WTC11 (cell line): ENCODE measurements around the gene FHIT.

Experiments used
- JUN ChIP-seq: sonication (generic); formaldehyde crosslinking; IDR thresholded peaks from 2 replicates; pipeline ENCODE4 v1.8.0; 2023; ENCODE audit warnings: mild to moderate bottlenecking, missing genetic modification reagents
- SP1 ChIP-seq: sonication (generic); formaldehyde crosslinking; conservative IDR thresholded peaks from 2 replicates; pipeline ENCODE4 v1.8.1; 2022; ENCODE audit warnings: missing genetic modification reagents
- TCF7 ChIP-seq: sonication (generic); formaldehyde crosslinking; IDR thresholded peaks from 2 replicates; pipeline ENCODE4 v1.8.0; 2022; ENCODE audit warnings: mild to moderate bottlenecking, low read depth, missing genetic modification reagents, moderate library complexity
- TEAD4 ChIP-seq: sonication (generic); formaldehyde crosslinking; IDR thresholded peaks from 2 replicates; pipeline ENCODE4 v1.8.0; 2022; ENCODE audit warnings: mild to moderate bottlenecking, missing genetic modification reagents
- TF ChIP-seq, protein P1 (sequence below): sonication (generic); formaldehyde crosslinking; IDR thresholded peaks from 2 replicates; pipeline ENCODE4 v1.8.0; 2022; ENCODE audit warnings: missing genetic modification reagents
- TF ChIP-seq, protein P2 (sequence below): sonication (generic); formaldehyde crosslinking; IDR thresholded peaks from 2 replicates; pipeline ENCODE4 v1.8.1; 2022; ENCODE audit warnings: low read depth, missing genetic modification reagents, borderline replicate concordance
- TF ChIP-seq, protein P3 (sequence below): sonication (generic); formaldehyde crosslinking; IDR thresholded peaks from 2 replicates; pipeline ENCODE4 v1.8.1; 2023; ENCODE audit warnings: mild to moderate bottlenecking, missing genetic modification reagents, moderate library complexity
- TF ChIP-seq, protein P4 (sequence below): sonication (generic); formaldehyde crosslinking; IDR thresholded peaks from 2 replicates; pipeline ENCODE4 v1.8.0; 2022; ENCODE audit warnings: mild to moderate bottlenecking, missing genetic modification reagents
- TF ChIP-seq, protein P5 (sequence below): fragments of 200-600 bp; IDR thresholded peaks from 2 replicates; pipeline ENCODE4 v1.8.0; 2022; ENCODE audit warnings: antibody characterized with exemption
- TF ChIP-seq, protein P6 (sequence below): sonication (generic); formaldehyde crosslinking; IDR thresholded peaks from 2 replicates; pipeline ENCODE4 v1.8.0; 2022; ENCODE audit warnings: mild to moderate bottlenecking, missing genetic modification reagents
- TF ChIP-seq, protein P7 (sequence below): sonication (generic); formaldehyde crosslinking; IDR thresholded peaks from 2 replicates; pipeline ENCODE4 v1.8.0; 2022; ENCODE audit warnings: mild to moderate bottlenecking, missing genetic modification reagents

DNA sequence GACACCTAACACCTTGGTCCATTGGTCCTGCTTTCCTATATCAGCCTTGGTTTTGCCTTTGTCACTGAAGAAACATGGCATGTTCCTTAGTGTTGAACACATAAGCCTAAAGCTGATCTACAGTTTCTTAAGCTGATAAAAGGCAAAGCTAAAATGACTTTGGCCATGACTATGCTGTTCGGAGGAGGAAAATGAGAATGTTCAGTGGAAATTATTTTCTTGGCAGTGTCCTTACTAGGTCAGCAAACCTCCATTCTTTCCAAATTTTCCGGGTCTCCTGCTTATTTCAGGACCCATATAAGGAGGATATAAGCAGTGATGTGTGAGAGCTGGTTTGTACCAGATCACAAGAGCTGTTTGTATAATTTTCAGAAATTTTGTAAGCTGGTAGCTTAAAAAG is 1368.5 kb downstream of the FHIT start:
- TF ChIP-seq, protein P1, sequence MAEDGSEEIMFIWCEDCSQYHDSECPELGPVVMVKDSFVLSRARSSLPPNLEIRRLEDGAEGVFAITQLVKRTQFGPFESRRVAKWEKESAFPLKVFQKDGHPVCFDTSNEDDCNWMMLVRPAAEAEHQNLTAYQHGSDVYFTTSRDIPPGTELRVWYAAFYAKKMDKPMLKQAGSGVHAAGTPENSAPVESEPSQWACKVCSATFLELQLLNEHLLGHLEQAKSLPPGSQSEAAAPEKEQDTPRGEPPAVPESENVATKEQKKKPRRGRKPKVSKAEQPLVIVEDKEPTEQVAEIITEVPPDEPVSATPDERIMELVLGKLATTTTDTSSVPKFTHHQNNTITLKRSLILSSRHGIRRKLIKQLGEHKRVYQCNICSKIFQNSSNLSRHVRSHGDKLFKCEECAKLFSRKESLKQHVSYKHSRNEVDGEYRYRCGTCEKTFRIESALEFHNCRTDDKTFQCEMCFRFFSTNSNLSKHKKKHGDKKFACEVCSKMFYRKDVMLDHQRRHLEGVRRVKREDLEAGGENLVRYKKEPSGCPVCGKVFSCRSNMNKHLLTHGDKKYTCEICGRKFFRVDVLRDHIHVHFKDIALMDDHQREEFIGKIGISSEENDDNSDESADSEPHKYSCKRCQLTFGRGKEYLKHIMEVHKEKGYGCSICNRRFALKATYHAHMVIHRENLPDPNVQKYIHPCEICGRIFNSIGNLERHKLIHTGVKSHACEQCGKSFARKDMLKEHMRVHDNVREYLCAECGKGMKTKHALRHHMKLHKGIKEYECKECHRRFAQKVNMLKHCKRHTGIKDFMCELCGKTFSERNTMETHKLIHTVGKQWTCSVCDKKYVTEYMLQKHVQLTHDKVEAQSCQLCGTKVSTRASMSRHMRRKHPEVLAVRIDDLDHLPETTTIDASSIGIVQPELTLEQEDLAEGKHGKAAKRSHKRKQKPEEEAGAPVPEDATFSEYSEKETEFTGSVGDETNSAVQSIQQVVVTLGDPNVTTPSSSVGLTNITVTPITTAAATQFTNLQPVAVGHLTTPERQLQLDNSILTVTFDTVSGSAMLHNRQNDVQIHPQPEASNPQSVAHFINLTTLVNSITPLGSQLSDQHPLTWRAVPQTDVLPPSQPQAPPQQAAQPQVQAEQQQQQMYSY (CRISPR knock-in tag), result no peak
- TF ChIP-seq TEAD4 (no peak), TCF7 (CRISPR knock-in tag) (no peak), SP1 (CRISPR knock-in tag) (no peak), JUN (no peak)
- TF ChIP-seq, protein P2, sequence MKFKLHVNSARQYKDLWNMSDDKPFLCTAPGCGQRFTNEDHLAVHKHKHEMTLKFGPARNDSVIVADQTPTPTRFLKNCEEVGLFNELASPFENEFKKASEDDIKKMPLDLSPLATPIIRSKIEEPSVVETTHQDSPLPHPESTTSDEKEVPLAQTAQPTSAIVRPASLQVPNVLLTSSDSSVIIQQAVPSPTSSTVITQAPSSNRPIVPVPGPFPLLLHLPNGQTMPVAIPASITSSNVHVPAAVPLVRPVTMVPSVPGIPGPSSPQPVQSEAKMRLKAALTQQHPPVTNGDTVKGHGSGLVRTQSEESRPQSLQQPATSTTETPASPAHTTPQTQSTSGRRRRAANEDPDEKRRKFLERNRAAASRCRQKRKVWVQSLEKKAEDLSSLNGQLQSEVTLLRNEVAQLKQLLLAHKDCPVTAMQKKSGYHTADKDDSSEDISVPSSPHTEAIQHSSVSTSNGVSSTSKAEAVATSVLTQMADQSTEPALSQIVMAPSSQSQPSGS (CRISPR knock-in tag), result no peak
- TF ChIP-seq, protein P3, sequence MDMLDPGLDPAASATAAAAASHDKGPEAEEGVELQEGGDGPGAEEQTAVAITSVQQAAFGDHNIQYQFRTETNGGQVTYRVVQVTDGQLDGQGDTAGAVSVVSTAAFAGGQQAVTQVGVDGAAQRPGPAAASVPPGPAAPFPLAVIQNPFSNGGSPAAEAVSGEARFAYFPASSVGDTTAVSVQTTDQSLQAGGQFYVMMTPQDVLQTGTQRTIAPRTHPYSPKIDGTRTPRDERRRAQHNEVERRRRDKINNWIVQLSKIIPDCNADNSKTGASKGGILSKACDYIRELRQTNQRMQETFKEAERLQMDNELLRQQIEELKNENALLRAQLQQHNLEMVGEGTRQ (CRISPR knock-in tag), result no peak
- TF ChIP-seq, protein P4, sequence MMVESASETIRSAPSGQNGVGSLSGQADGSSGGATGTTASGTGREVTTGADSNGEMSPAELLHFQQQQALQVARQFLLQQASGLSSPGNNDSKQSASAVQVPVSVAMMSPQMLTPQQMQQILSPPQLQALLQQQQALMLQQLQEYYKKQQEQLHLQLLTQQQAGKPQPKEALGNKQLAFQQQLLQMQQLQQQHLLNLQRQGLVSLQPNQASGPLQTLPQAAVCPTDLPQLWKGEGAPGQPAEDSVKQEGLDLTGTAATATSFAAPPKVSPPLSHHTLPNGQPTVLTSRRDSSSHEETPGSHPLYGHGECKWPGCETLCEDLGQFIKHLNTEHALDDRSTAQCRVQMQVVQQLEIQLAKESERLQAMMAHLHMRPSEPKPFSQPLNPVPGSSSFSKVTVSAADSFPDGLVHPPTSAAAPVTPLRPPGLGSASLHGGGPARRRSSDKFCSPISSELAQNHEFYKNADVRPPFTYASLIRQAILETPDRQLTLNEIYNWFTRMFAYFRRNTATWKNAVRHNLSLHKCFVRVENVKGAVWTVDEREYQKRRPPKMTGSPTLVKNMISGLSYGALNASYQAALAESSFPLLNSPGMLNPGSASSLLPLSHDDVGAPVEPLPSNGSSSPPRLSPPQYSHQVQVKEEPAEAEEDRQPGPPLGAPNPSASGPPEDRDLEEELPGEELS (CRISPR knock-in tag), result no peak
- TF ChIP-seq, protein P5, sequence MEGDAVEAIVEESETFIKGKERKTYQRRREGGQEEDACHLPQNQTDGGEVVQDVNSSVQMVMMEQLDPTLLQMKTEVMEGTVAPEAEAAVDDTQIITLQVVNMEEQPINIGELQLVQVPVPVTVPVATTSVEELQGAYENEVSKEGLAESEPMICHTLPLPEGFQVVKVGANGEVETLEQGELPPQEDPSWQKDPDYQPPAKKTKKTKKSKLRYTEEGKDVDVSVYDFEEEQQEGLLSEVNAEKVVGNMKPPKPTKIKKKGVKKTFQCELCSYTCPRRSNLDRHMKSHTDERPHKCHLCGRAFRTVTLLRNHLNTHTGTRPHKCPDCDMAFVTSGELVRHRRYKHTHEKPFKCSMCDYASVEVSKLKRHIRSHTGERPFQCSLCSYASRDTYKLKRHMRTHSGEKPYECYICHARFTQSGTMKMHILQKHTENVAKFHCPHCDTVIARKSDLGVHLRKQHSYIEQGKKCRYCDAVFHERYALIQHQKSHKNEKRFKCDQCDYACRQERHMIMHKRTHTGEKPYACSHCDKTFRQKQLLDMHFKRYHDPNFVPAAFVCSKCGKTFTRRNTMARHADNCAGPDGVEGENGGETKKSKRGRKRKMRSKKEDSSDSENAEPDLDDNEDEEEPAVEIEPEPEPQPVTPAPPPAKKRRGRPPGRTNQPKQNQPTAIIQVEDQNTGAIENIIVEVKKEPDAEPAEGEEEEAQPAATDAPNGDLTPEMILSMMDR, result no peak
- TF ChIP-seq, protein P6, sequence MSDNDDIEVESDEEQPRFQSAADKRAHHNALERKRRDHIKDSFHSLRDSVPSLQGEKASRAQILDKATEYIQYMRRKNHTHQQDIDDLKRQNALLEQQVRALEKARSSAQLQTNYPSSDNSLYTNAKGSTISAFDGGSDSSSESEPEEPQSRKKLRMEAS, result no peak
- TF ChIP-seq, protein P7, sequence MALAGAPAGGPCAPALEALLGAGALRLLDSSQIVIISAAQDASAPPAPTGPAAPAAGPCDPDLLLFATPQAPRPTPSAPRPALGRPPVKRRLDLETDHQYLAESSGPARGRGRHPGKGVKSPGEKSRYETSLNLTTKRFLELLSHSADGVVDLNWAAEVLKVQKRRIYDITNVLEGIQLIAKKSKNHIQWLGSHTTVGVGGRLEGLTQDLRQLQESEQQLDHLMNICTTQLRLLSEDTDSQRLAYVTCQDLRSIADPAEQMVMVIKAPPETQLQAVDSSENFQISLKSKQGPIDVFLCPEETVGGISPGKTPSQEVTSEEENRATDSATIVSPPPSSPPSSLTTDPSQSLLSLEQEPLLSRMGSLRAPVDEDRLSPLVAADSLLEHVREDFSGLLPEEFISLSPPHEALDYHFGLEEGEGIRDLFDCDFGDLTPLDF, result no peak
